GM18909 (cell line): ENCODE results near the gene PRRC2B.
"Not testable (repeated sequence)": the region's sequence is repeated elsewhere in the genome, so short reads cannot be mapped to it uniquely, and the experiment has no call there.

Experiments used
- ATAC-seq: cut with Tn5 transposase; IDR thresholded peaks from one replicate; pipeline ENCODE4 v1.9.1; 2021; ENCODE audit warnings: mild to moderate bottlenecking; ENCODE audit not compliant: unreplicated experiment, poor library complexity

PRRC2B gene

GRCh38 chr9:131467214-131467935 is 73.5 kb downstream of the PRRC2B start:
- no peak for ATAC-seq

DNA sequence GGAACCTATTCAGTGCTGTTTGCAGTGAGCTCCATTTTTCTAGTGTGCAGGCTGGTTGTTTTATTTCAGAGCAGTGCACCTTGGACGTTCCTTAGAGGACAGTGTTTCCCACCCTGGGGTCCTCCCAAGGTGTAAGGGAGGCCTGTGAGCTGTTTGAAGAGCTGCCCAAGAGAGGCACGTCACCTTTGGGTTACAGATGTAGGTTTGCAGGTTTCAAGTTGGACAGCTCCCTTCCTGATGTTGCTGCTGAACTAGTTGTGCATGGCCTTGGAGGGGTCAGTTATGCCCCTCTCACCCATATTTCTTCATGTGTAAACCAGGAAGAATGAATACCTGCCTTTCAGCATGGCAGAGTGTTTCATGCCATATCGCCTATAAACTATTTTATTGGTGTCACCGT is 74.1 kb downstream of the PRRC2B start:
- no peak for ATAC-seq

GRCh38 chr9:131469356-131469755 is 75.5 kb downstream of the PRRC2B start:
- ATAC-seq, result no peak

DNA sequence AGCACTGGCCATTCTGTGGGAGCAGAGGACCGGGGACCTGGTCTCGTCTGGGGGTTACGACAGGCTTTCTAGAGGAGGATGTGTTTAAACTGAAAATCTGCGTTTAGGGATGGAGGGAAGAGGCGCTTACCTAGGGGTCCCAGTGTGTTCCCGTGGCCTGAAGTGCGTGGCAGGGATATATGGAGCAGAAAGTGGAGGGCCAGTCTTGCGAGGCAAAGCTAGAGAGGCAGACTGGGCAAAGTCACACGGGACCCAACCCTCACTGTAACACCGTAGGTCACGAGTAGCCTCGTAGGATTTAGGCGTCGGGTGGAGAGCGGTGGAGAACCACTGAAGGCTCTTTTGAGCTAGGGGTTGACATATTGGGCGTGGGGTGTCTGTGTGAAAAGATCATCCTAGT is 76.1 kb downstream of the PRRC2B start:
- no peak for ATAC-seq

DNA sequence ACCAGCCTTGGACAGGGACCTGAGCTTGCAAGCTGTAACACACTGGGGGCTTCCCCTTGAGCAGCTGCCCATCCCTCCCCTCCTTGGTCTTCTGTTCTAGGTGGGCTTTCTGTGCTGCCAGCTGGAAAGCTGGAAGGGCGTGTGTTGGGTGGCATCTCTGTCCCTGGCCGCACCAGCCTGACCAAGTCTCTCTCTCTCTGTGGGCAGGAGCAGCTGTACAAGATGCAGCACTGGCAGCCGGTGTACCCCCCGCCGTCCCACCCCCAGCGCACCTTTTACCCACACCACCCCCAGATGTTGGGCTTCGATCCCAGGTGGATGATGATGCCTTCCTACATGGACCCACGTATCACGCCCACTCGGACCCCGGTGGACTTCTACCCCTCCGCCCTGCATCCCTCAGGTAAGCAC is 76.7 kb downstream of the PRRC2B start:
- ATAC-seq, result no peak

- ATAC-seq, result not testable (repeated sequence)
Measured at GRCh38 chr9:131472085-131472484, 78.2 kb downstream of the PRRC2B start.

DNA sequence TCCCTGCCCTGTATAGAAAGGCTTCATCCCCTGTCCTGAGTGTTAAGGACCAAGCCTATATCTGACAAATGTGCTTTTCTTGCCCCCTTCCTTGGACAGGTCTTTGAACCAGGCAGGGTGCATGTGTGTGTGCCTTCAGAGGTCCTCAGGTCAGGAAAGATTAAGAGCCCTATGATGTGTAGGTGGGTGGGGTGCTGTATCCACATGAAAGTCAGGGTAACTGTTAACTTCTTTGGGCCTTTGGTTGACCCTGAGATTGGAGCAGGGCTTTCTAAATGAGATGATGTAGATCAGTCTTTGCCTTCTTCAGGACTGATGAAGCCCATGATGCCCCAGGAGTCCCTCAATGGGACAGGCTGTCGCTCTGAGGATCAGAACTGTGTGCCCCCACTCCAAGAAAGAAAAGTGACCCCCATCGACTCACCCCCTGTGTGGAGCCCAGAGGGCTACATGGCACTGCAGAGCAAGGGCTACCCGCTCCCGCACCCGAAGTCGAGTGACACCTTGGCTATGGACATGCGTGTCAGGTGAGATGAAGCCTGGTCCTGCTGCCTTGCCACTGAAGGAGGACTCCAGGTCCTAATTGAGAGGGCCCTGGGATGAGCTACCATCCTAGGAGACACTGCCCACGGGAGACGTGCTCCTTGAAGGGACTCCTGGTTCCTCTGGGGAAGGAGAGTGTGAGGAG is 79.5 kb downstream of the PRRC2B start:
- ATAC-seq, result no peak

- no peak for ATAC-seq
Measured at GRCh38 chr9:131473891-131474290, 80.0 kb downstream of the PRRC2B start.

DNA sequence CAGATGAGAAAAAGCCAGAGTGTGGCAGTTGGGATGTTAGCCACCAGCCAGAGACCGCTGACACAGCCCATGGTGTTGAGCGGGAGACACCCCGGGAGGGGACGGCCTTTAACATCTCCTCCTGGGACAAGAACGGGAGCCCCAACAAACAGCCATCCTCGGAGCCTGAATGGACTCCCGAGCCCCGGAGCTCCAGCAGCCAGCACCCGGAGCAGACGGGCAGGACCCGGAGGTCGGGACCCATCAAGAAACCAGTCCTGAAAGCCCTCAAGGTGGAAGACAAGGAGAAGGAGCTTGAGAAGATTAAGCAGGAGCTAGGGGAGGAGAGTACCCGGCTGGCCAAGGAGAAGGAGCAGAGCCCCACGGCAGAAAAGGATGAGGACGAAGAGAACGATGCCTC is 80.8 kb downstream of the PRRC2B start:
- ATAC-seq, result no peak

DNA sequence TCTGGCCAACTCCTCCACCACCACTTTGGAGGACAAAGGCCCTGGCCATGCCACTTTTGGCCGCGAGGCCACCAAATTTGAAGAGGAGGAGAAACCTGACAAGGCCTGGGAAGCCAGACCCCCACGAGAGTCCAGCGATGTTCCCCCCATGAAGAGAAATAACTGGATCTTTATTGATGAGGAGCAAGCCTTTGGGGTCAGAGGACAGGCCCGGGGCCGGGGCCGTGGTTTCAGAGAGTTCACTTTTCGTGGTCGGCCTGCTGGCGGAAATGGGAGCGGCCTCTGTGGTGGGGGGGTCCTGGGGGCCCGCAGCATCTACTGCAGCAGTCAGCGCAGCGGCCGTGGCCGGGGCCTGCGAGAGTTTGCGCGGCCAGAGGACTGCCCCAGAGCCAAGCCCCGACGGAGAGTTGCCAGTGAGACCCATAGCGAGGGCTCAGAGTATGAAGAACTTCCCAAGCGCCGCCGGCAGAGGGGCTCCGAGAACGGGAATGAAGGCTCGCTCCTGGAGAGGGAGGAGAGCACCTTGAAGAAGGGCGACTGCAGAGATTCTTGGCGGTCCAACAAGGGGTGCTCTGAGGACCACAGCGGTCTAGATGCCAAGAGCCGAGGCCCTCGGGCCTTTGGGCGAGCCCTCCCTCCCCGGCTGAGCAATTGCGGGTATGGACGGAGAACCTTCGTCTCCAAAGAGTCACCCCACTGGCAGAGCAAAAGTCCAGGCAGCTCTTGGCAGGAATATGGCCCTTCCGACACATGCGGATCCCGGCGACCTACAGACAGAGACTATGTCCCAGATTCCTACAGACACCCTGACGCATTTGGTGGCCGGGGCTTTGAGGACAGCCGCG is 81.4 kb downstream of the PRRC2B start:
- ATAC-seq, result no peak

DNA sequence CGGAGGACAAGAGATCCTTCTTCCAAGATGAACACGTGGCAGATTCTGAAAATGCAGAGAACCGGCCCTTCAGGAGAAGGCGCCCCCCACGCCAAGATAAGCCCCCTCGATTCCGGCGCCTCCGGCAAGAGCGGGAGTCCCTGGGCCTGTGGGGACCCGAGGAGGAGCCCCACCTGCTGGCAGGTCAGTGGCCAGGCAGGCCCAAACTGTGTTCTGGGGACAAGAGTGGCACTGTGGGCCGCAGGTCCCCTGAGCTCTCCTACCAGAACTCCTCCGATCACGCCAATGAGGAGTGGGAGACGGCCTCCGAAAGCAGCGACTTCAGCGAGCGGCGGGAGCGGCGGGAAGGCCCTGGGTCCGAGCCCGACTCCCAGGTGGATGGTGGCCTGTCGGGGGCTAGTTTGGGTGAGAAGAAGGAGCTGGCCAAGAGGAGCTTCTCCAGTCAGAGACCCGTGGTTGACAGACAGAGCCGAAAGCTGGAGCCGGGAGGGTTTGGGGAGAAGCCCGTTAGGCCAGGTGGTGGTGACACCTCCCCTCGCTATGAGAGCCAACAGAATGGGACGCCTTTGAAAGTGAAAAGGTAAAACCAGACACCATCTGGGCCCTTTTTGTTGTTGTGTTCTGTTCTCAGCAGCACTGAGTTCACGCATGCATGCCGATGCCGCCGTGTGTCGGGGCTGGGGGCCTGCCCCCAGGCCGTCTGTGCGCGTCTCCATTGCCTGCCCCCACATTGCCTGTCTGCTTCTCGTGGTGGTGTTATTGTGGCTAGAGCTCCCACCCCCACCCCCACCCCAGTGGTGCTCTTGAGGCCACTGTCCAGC is 82.3 kb downstream of the PRRC2B start:
- no peak for ATAC-seq

GRCh38 chr9:131476777-131477345 is 83.0 kb downstream of the PRRC2B start:
- no peak for ATAC-seq

DNA sequence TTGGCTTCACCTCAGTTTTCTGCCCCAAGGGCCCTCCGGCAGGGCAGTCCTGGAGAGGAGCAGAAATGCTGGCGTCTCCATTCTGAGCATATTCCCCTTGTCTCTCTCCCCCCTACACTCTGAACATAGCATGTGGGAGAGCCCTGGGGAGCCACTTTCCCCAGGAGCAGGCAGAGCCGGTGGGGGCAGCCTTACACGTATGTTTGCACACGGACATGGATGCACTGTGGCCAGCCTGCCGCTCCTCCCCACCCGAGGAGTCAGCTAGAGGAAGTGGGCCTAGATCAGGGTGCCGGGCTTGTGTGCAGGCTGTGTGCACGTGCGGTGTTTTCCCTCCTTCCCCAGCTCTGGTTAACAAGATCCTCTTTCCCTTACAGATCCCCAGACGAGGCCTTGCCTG is 83.5 kb downstream of the PRRC2B start:
- no peak for ATAC-seq

GRCh38 chr9:131477816-131478419 is 84.0 kb downstream of the PRRC2B start:
- no peak for ATAC-seq

DNA sequence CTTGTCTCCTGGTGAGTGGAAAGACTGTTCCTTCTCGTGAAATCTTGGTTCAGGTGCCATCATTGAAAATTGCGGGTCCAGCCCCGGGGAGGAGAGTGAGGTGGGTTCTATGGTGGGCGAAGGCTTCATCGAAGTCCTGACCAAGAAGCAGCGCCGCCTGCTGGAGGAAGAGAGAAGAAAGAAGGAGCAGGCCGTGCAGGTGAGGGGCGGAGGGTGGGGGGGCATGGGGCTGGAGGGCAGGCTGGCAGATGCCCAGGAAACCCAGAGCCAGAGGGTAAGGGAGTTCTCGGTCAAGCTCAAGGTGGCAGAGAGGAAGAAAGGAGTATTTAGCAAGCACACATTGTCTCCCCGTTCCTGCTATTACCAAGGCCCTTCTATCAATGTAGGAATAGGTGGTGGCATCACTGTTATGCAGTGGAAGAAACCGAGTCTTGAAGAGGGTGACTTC is 84.6 kb downstream of the PRRC2B start:
- no peak for ATAC-seq

- no peak for ATAC-seq
Measured at GRCh38 chr9:131478911-131479310, 85.0 kb downstream of the PRRC2B start.

- ATAC-seq, result no peak
Measured at GRCh38 chr9:131480258-131480657, 86.4 kb downstream of the PRRC2B start.

- no peak for ATAC-seq
Measured at GRCh38 chr9:131481441-131482342, 87.8 kb downstream of the PRRC2B start.
